HG03354 (cell line): Measurements from ENCODE around the gene GABRB3.

Experiments used
- ATAC-seq: cut with Tn5 transposase; IDR thresholded peaks from one replicate; pipeline ENCODE4 v1.9.1; 2021; ENCODE audit warnings: mild to moderate bottlenecking; ENCODE audit not compliant: unreplicated experiment, poor library complexity, severe bottlenecking

The GABRB3 gene

GRCh38 chr15:26772154-26773066 is at the start of gene GABRB3:
GABRB3 (minus strand) TSS chr15:26773066.
- ATAC-seq, result no peak

- no peak for ATAC-seq
Observed at GRCh38 chr15:26807517-26808427, 34.9 kb upstream of the GABRB3 start.

GRCh38 chr15:26806574-26806973 is 33.7 kb upstream of the GABRB3 start:
- no peak for ATAC-seq

- no peak for ATAC-seq
Observed at GRCh38 chr15:26806151-26806550, 33.3 kb upstream of the GABRB3 start.

- ATAC-seq, result no peak
Observed at GRCh38 chr15:26805470-26805869, 32.6 kb upstream of the GABRB3 start.

GRCh38 chr15:26804063-26804804 is 31.4 kb upstream of the GABRB3 start:
- ATAC-seq, result no peak

- no peak for ATAC-seq
Observed at GRCh38 chr15:26790118-26790517, 17.3 kb upstream of the GABRB3 start.

- ATAC-seq, result no peak
Observed at GRCh38 chr15:26781816-26782215, 8.9 kb upstream of the GABRB3 start.

GRCh38 chr15:26773917-26774316 is 1.1 kb upstream of the GABRB3 start:
- no peak for ATAC-seq

GRCh38 chr15:26773067-26773877 is 406 bp upstream of the GABRB3 start:
- no peak for ATAC-seq

- no peak for ATAC-seq
Observed at GRCh38 chr15:26771578-26772153, 1.2 kb downstream of the GABRB3 start.

- ATAC-seq, result no peak
Observed at GRCh38 chr15:26771168-26771567, 1.7 kb downstream of the GABRB3 start.

- no peak for ATAC-seq
Observed at GRCh38 chr15:26767169-26767670, 5.6 kb downstream of the GABRB3 start.

- no peak for ATAC-seq
Observed at GRCh38 chr15:26766262-26766661, 6.6 kb downstream of the GABRB3 start.

- no peak for ATAC-seq
Observed at GRCh38 chr15:26759986-26760385, 12.9 kb downstream of the GABRB3 start.

- ATAC-seq, result no peak
Observed at GRCh38 chr15:26758079-26758478, 14.8 kb downstream of the GABRB3 start.

- no peak for ATAC-seq
Observed at GRCh38 chr15:26757141-26757540, 15.7 kb downstream of the GABRB3 start.

- ATAC-seq, result no peak
Observed at GRCh38 chr15:26744894-26745293, 28.0 kb downstream of the GABRB3 start.

GRCh38 chr15:26739791-26740190 is 33.1 kb downstream of the GABRB3 start:
- no peak for ATAC-seq
